PFSK-1 (cell line): ENCODE measurements around the gene ATG14.

Experiments used
- FOXP2 ChIP-seq: optimal IDR thresholded peaks from 2 replicates; pipeline ENCODE3; 2011; ENCODE audit warnings: borderline replicate concordance, control low read depth, inconsistent platforms; ENCODE audit not compliant: insufficient read depth; ENCODE audit errors: extremely low read length, extremely low read depth
- POLR2AphosphoS5 ChIP-seq: IDR thresholded peaks from 2 replicates; pipeline ENCODE4 v1.6.1; 2012; ENCODE audit warnings: low read depth, mild to moderate bottlenecking, control low read depth, low read length, moderate library complexity
- REST ChIP-seq, 2 experiments: IDR thresholded peaks; 2 replicates each; pipeline versions ENCODE4 v1.6.1 to v1.8.0; 2011 to 2012; ENCODE audit warnings: low read depth in 2 of 2, low read length in 2 of 2, control low read depth in 1 of 2, inconsistent platforms in 1 of 2, mild to moderate bottlenecking in 1 of 2, moderate library complexity in 1 of 2; ENCODE audit not compliant: insufficient read depth in 1 of 2
- SIN3A ChIP-seq: IDR thresholded peaks from 2 replicates; pipeline ENCODE4 v1.6.1; 2012; ENCODE audit warnings: mild to moderate bottlenecking, low read length, moderate library complexity, borderline replicate concordance; ENCODE audit not compliant: insufficient read depth
- TAF1 ChIP-seq: IDR thresholded peaks from 2 replicates; pipeline ENCODE4 v1.6.1; 2012; ENCODE audit warnings: low read length, control low read depth, borderline replicate concordance; ENCODE audit not compliant: insufficient read depth

The ATG14 gene

DNA sequence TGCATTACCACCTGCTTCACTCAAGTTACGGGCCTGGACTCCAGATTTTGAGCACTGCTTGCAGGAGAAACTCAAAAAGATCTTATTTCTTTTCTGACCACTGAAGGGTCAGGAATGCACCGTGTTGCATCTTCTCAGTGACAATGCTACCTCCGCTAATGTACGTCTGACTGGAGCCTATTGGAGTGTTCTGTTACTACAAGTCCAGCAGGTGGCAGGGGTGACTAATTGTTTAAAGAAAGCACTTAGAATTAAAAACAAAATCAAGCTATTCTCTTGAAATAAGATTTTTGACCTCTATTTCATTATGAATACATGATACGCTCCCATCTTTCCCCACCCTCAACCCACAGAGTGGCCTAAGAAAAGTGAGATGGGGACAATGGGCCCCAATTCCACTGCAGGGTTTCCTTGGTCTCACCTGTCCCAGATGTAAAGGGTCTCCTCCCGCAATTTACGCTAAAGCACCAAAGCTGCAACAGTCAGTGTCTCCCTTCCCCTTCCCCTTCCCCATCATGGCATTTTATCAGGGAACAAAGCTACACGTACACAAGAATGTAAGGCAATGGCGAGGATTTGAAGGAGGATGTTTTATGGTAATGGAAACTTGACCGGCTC lies 26.5 kb upstream of the ATG14 start:
- no peak for TF ChIP-seq TAF1
- no peak for TF ChIP-seq FOXP2
- no peak for TF ChIP-seq REST (IDR thresholded peaks at IDR 0.05; ENCODE audit: insufficient read depth in 1 of 2, low read depth in 2 of 2, low read length in 2 of 2)
- no peak for TF ChIP-seq POLR2AphosphoS5
- no peak for TF ChIP-seq SIN3A

DNA sequence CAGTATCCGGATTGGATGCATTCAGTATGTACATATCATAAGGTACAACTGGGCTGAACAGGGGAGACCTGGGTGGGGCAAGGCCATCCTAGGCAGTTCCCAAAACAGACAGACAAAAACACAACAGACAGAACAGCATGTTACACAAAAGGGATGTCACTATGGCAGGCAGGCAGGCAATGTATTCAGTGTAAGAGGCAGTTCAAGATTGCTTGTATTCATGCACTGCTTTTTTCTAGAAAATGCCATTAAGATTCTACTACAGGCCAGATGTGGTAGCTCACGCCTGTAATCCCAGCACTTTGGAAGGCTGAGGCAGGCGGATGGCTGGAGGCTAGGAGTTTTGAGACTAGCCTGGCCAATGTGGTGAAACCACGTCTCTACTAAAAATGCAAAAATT lies 25.3 kb upstream of the ATG14 start:
- TF ChIP-seq REST (IDR thresholded peaks at IDR 0.05; ENCODE audit: insufficient read depth in 1 of 2, low read depth in 2 of 2, low read length in 2 of 2) (no peak), TAF1 (no peak), FOXP2 (no peak), POLR2AphosphoS5 (no peak), SIN3A (no peak)

GRCh38 chr14:55436519-55436918 lies 24.9 kb upstream of the ATG14 start:
- no peak for TF ChIP-seq REST (IDR thresholded peaks at IDR 0.05; ENCODE audit: insufficient read depth in 1 of 2, low read depth in 2 of 2, low read length in 2 of 2)
- no peak for TF ChIP-seq TAF1
- no peak for TF ChIP-seq POLR2AphosphoS5
- TF ChIP-seq FOXP2, result no peak
- TF ChIP-seq SIN3A, result no peak

- TF ChIP-seq REST (IDR thresholded peaks at IDR 0.05; ENCODE audit: insufficient read depth in 1 of 2, low read depth in 2 of 2, low read length in 2 of 2), result no peak
- no peak for TF ChIP-seq POLR2AphosphoS5
- TF ChIP-seq FOXP2, result no peak
- TF ChIP-seq SIN3A, result no peak
- TF ChIP-seq TAF1, result no peak
Observed at GRCh38 chr14:55434805-55435174, 23.2 kb upstream of the ATG14 start.
